Activated effector memory CD4-positive, alpha-beta T cell treated with anti-CD3 and anti-CD28 coated beads, Interleukin-2, amount 50 U/mL, for 16 hours (primary cell): ENCODE results near the gene MEGF11.

ENCODE experiments used
- DNase-seq: peaks from one replicate; pipeline ENCODE4 v3.0.0-alpha.2; 2020

The MEGF11 gene

GRCh38 chr15:66212563-66212921, 41.0 kb downstream of the MEGF11 start:
- DNase-seq, result no peak

GRCh38 chr15:66211670-66212562, 41.6 kb downstream of the MEGF11 start:
- no peak for DNase-seq

- DNase-seq, result no peak
Observed at GRCh38 chr15:66210684-66211083, 42.9 kb downstream of the MEGF11 start.

- no peak for DNase-seq
Observed at GRCh38 chr15:66198757-66199156, 54.8 kb downstream of the MEGF11 start.

- no peak for DNase-seq
Observed at GRCh38 chr15:66196602-66197001, 56.9 kb downstream of the MEGF11 start.

- DNase-seq, result no peak
Observed at GRCh38 chr15:66195621-66196230, 57.8 kb downstream of the MEGF11 start.

GRCh38 chr15:66193066-66193465, 60.5 kb downstream of the MEGF11 start:
- DNase-seq, result no peak

GRCh38 chr15:66190746-66191145, 62.8 kb downstream of the MEGF11 start:
- DNase-seq, result no peak

- DNase-seq, result no peak
Observed at GRCh38 chr15:66189291-66189690, 64.3 kb downstream of the MEGF11 start.

- DNase-seq, result no peak
Observed at GRCh38 chr15:66188464-66188863, 65.1 kb downstream of the MEGF11 start.

GRCh38 chr15:66187271-66187670, 66.3 kb downstream of the MEGF11 start:
- DNase-seq, result no peak

GRCh38 chr15:66186049-66186825, 67.3 kb downstream of the MEGF11 start:
- DNase-seq, result no peak

GRCh38 chr15:66184936-66185790, 68.4 kb downstream of the MEGF11 start:
- no peak for DNase-seq

GRCh38 chr15:66184492-66184891, 69.1 kb downstream of the MEGF11 start:
- DNase-seq, result no peak

GRCh38 chr15:66180531-66181097, 72.9 kb downstream of the MEGF11 start:
- DNase-seq, result no peak

GRCh38 chr15:66178531-66178910, 75.0 kb downstream of the MEGF11 start:
- no peak for DNase-seq

GRCh38 chr15:66172324-66172980, 81.1 kb downstream of the MEGF11 start:
- DNase-seq, result no peak

- DNase-seq, result no peak
Observed at GRCh38 chr15:66171841-66172240, 81.7 kb downstream of the MEGF11 start.

GRCh38 chr15:66170716-66171115, 82.8 kb downstream of the MEGF11 start:
- no peak for DNase-seq

- DNase-seq, result no peak
Observed at GRCh38 chr15:66170042-66170441, 83.5 kb downstream of the MEGF11 start.

- DNase-seq, result no peak
Observed at GRCh38 chr15:66169625-66170024, 83.9 kb downstream of the MEGF11 start.

- no peak for DNase-seq
Observed at GRCh38 chr15:66169023-66169422, 84.5 kb downstream of the MEGF11 start.
